Activated naive CD8-positive, alpha-beta T cell treated with anti-CD3 and anti-CD28 coated beads, Interleukin-2, amount 50 U/mL, for 16 hours (primary cell): ENCODE results near the gene SSTR3.

Source experiments
- DNase-seq: peaks from one replicate; pipeline ENCODE4 v3.0.0-alpha.2; 2020; ENCODE audit warnings: low read depth, low spot score

Gene SSTR3

GRCh38 chr22:37167981-37168647 lies 44.2 kb downstream of the SSTR3 start:
- no peak for DNase-seq

- no peak for DNase-seq
Observed at GRCh38 chr22:37167176-37167980, 44.9 kb downstream of the SSTR3 start.

- peak; percentile 61 for DNase-seq
Observed at GRCh38 chr22:37166675-37167066, 45.6 kb downstream of the SSTR3 start.

- DNase-seq = no peak
Observed at GRCh38 chr22:37165940-37166674, 46.2 kb downstream of the SSTR3 start.

GRCh38 chr22:37165066-37165465 lies 47.2 kb downstream of the SSTR3 start:
- no peak for DNase-seq

- no peak for DNase-seq
Observed at GRCh38 chr22:37164505-37164887, 47.8 kb downstream of the SSTR3 start.

- no peak for DNase-seq
Observed at GRCh38 chr22:37163575-37164504, 48.4 kb downstream of the SSTR3 start.

- DNase-seq = no peak
Observed at GRCh38 chr22:37163096-37163489, 49.2 kb downstream of the SSTR3 start.

- DNase-seq = peak; percentile 50
Observed at GRCh38 chr22:37162221-37163095, 49.8 kb downstream of the SSTR3 start.

GRCh38 chr22:37161443-37161842 lies 50.8 kb downstream of the SSTR3 start:
- no peak for DNase-seq

GRCh38 chr22:37160027-37160426 lies 52.2 kb downstream of the SSTR3 start:
- no peak for DNase-seq

- no peak for DNase-seq
Observed at GRCh38 chr22:37158963-37159290, 53.4 kb downstream of the SSTR3 start.

GRCh38 chr22:37157516-37158285 lies 54.6 kb downstream of the SSTR3 start:
- no peak for DNase-seq

- no peak for DNase-seq
Observed at GRCh38 chr22:37156686-37157435, 55.4 kb downstream of the SSTR3 start.

GRCh38 chr22:37155971-37156370 lies 56.3 kb downstream of the SSTR3 start:
- no peak for DNase-seq

- DNase-seq = no peak
Observed at GRCh38 chr22:37154925-37155712, 57.2 kb downstream of the SSTR3 start.
